Colonic mucosa (tissue), 4 donors: Measurements from ENCODE around the gene RPL37A. TPM values are rescaled to one million over a fixed set of nuclear protein-coding genes. Genes with fewer than 3 reads are reported as not detected.

Experiments used
- DNase-seq: peaks from one replicate; pipeline ENCODE4 v3.0.0-alpha.2; 2020
- H3K27ac ChIP-seq: fragments of 200-600 bp; one replicate; pipeline ENCODE4 v1.8.0; 2021
- H3K27me3 ChIP-seq: fragments of 200-600 bp; one replicate; pipeline ENCODE4 v1.8.0; 2021
- H3K36me3 ChIP-seq: fragments of 200-600 bp; one replicate; pipeline ENCODE4 v1.8.0; 2021
- H3K4me1 ChIP-seq: fragments of 200-600 bp; one replicate; pipeline ENCODE4 v1.8.0; 2021; ENCODE audit warnings: mild to moderate bottlenecking
- H3K4me3 ChIP-seq: fragments of 200-600 bp; one replicate; pipeline ENCODE4 v1.8.0; 2021
- H3K9ac ChIP-seq, 2 donors: one replicate each; pipeline ENCODE4 v1.7.0; 2013; ENCODE audit warnings: control low read depth in 2 of 2, low read depth in 2 of 2, low read length in 2 of 2
- H3K9me3 ChIP-seq: fragments of 200-600 bp; one replicate; pipeline ENCODE4 v1.8.0; 2021
- intact Hi-C: fragments of 100-400 bp; cut with DNase I; formaldehyde crosslinking; loops from one replicate; pipeline ENCODE4 v1.14.1; 2022
- total RNA-seq, 2 donors: library from RNA; stranded (reverse); fragmentation: NEBNext Ultra II Directional in 1 of 2; extraction: Animal tissue kit (Norgen Biotek cat#: 25700) in 1 of 2; gene quantifications; one replicate each; pipeline ENCODE4 v1.2.1, GENCODE V29; 2021
- TF ChIP-seq, protein P1 (sequence below): fragments of 200-600 bp; IDR thresholded peaks from one replicate; pipeline ENCODE4 v1.8.0; 2022; ENCODE audit warnings: antibody characterized with exemption, mild to moderate bottlenecking
- donor health status: healthy.
- donor health status: DM: no; HTN: no; CAD: no.
- donor health status: DM: no; HTN: no; CAD: no.

RPL37A gene
- total RNA-seq, 2 donors from 2014 or later: 1,895 to 2,156 TPM

DNA sequence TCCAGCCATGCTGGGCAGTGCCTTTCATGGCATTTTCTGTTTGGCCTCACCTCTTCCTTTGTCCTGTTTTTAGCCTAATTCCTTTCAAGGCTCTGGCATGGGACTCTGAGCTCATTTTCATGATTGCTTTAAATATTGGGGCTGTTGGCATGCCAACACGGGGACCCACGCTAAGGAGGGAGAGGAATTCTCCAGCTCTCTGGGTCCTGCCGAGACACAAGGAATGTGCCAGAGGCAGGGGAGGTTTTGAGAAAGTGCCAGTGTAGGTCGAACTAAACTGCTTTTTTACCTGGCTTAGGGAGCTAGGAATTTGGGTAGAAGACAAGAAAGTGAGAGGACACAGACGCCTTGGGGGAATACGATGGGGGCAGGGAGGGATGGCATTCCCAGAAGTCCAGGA, 42.3 kb downstream of the RPL37A start:
- Histone ChIP-seq H3K9me3 (no peaks in the 10 kb centered on the region), H3K27me3 (no peaks in the 10 kb centered on the region), H3K36me3 (no peaks in the 10 kb centered on the region), H3K4me3 (no peak overlapping the region), H3K9ac (no peak overlapping the region), H3K27ac (no peak overlapping the region), H3K4me1 (no peaks in the 10 kb centered on the region)
- no peak for DNase-seq
- TF ChIP-seq, protein P1, sequence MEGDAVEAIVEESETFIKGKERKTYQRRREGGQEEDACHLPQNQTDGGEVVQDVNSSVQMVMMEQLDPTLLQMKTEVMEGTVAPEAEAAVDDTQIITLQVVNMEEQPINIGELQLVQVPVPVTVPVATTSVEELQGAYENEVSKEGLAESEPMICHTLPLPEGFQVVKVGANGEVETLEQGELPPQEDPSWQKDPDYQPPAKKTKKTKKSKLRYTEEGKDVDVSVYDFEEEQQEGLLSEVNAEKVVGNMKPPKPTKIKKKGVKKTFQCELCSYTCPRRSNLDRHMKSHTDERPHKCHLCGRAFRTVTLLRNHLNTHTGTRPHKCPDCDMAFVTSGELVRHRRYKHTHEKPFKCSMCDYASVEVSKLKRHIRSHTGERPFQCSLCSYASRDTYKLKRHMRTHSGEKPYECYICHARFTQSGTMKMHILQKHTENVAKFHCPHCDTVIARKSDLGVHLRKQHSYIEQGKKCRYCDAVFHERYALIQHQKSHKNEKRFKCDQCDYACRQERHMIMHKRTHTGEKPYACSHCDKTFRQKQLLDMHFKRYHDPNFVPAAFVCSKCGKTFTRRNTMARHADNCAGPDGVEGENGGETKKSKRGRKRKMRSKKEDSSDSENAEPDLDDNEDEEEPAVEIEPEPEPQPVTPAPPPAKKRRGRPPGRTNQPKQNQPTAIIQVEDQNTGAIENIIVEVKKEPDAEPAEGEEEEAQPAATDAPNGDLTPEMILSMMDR: no peak
- intact Hi-C loops: no loop called here

DNA sequence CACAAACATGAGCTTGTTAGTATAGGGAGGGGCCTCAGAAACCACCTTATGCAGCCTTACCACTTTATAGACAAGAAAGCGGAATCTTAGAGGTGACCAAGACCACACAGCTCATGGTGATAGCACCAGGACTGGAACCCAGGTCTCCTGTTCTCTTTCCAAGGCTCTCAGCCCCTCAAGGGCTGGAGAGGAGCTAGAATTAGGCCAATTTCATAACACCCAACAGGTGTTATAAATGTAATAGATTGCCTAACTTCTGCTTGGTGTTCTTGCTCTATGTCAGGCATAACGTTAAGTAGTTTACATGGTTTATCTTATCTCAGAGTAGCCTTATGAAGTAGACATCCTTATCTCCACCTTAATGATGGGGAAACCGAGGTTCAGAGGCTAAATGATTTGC, 42.9 kb downstream of the RPL37A start:
- Histone ChIP-seq H3K4me1 (no peaks in the 10 kb centered on the region), H3K4me3 (no peak overlapping the region), H3K9ac (no peak overlapping the region), H3K9me3 (no peaks in the 10 kb centered on the region), H3K36me3 (no peaks in the 10 kb centered on the region), H3K27ac (no peak overlapping the region), H3K27me3 (no peaks in the 10 kb centered on the region)
- TF ChIP-seq, protein P1: no peak
- intact Hi-C loops: no loop called here
- no peak for DNase-seq

DNA sequence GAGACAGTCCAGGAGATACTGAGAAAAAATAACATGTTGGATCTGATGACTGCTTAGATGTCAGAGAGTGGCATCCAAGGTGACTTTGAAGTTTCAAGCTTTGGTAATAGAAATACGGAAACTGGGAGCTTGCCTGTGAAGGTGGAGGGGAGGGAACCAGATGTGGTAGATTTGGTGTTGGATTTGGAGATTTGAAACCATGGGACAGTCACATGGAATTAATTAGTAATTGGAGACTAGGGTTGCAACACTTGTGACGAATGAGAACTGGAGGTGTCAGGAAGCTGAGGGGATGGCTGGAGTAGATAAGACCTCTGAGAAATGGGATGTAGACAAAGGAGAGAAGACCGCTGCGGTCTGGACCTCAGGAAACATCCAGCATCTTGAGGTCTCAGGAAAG, 46.7 kb downstream of the RPL37A start:
- Histone ChIP-seq H3K9ac (no peak overlapping the region), H3K27me3 (no peaks in the 10 kb centered on the region), H3K9me3 (no peaks in the 10 kb centered on the region), H3K36me3 (no peaks in the 10 kb centered on the region), H3K4me1 (no peaks in the 10 kb centered on the region), H3K27ac (no peak overlapping the region), H3K4me3 (no peak overlapping the region)
- DNase-seq: no peak
- intact Hi-C loops: no loop called here
- TF ChIP-seq, protein P1: no peak

DNA sequence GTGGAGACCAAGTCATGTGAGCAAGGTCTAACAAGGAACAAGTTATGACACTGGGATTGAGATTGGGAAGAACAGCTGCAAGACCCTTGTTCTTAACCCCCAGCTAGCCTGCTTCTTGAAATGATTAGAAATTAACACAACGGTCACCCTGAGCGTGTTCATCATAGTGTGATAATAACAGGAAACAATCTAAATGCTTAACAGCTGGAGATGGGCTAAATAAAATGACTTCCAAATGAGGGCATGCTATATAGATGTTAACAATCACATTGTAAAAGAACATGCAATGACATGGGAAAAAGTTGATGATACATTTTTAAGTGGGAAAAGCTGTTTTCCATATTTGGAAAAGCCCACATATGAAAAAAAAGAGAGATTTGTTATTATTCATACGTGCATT, 47.6 kb downstream of the RPL37A start:
- no peak overlapping the region for H3K4me3 ChIP-seq
- intact Hi-C loops: no loop called here
- no peaks in the 10 kb centered on the region for H3K4me1 ChIP-seq
- H3K27me3 ChIP-seq: no peaks in the 10 kb centered on the region
- no peak overlapping the region for H3K9ac ChIP-seq
- TF ChIP-seq, protein P1: no peak
- no peak for DNase-seq
- no peaks in the 10 kb centered on the region for H3K9me3 ChIP-seq
- no peaks in the 10 kb centered on the region for H3K36me3 ChIP-seq
- no peak overlapping the region for H3K27ac ChIP-seq

DNA sequence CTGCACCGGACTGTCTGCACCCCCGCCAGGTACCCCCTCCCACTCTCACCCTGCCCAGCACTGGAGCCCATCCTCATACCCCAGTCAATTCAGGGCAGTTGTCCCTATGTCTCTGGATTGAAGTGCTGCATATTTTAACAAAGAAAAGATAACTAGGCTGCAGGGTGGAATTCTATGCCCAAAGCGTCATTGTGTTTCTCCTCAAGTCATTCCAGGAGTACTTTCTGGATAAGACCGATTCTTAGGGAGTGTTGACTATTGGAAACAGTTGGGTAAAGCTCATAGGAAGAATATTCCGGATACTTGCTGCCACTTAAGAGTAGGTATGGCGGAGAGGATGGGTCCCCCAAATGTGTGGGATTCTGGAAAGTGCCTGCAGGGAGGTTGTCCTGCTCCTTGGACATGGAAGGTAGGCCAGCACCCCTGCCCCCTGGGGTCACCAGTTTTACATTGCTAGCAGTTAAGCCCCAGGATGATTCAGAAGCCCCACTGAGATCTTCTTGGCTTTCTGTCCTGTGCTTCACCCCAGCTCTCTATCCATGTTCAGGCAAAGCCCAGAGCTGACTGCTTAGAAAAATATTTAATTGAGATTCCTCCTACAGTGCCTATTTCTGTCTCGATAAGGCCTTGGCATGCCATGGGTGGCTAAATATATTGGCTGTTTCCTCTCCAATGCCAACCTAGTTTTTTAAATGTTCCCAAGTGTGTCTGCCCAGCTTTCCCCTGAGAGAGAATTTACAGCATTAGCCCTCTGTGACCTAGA, 48.2 kb downstream of the RPL37A start:
- TF ChIP-seq, protein P1: no peak
- DNase-seq: no peak
- intact Hi-C loops: no loop called here
- H3K9me3 ChIP-seq: no peaks in the 10 kb centered on the region
- no peaks in the 10 kb centered on the region for H3K27me3 ChIP-seq
- H3K9ac ChIP-seq: no peak overlapping the region
- H3K36me3 ChIP-seq: no peaks in the 10 kb centered on the region
- no peak overlapping the region for H3K27ac ChIP-seq
- H3K4me1 ChIP-seq: no peaks in the 10 kb centered on the region
- no peak overlapping the region for H3K4me3 ChIP-seq
